Left lung (tissue), 10 donors: ENCODE data around the gene SMIM8. TPM values are rescaled to one million over a fixed set of nuclear protein-coding genes. Genes with fewer than 3 reads are reported as not detected.

Experiments used
- ATAC-seq: fragments of 200-7000 bp; cut with Tn5 transposase; one replicate; pipeline ENCODE4 v1.9.1; 2020; ENCODE audit warnings: moderate library complexity
- DNase-seq, 4 donors: peaks; one replicate each; pipeline ENCODE4 v3.0.0-alpha.2; 2013 to 2020
- H3K27ac ChIP-seq, 2 donors: fragments of 200-600 bp; sonication (generic) in 1 of 2; one replicate each; pipeline versions ENCODE4 v1.5.0 to v1.8.0; 2020 to 2021
- H3K27me3 ChIP-seq, 2 donors: fragments of 200-600 bp; sonication (generic) in 1 of 2; one replicate each; pipeline versions ENCODE4 v1.5.0 to v1.8.0; 2020 to 2021
- H3K36me3 ChIP-seq, 2 donors: fragments of 200-600 bp; sonication (generic) in 1 of 2; one replicate each; pipeline versions ENCODE4 v1.5.0 to v1.8.0; 2020 to 2021
- H3K4me1 ChIP-seq, 2 donors: fragments of 200-600 bp; one replicate each; pipeline ENCODE4 v1.8.0; 2021
- H3K4me3 ChIP-seq, 2 donors: fragments of 200-600 bp; sonication (generic) in 1 of 2; one replicate each; pipeline versions ENCODE4 v1.5.0 to v1.8.0; 2020 to 2021; ENCODE audit warnings: mild to moderate bottlenecking in 1 of 2
- H3K9me3 ChIP-seq, 2 donors: fragments of 200-600 bp; sonication (generic) in 1 of 2; one replicate each; pipeline versions ENCODE4 v1.5.0 to v1.8.0; 2020 to 2021
- CTCF ChIP-seq, 2 donors: fragments of 200-600 bp; sonication (generic) in 1 of 2; IDR thresholded peaks; one replicate each; pipeline versions ENCODE4 v1.5.0 to v1.8.0; 2021; ENCODE audit warnings: antibody characterized with exemption in 2 of 2
- intact Hi-C, 2 donors: fragments of 100-400 bp; cut with DNase I; formaldehyde crosslinking; loops; one replicate each; pipeline versions ENCODE4 v1.11.2 to v1.14.2; 2022
- polyA plus RNA-seq, 6 donors: library from polyadenylated mRNA; unstranded; fragments of 120-200 nt; gene quantifications; one replicate each; pipeline ENCODE4 v1.2.1, GENCODE V29; 2013; ENCODE audit not compliant: insufficient read length in 6 of 6
- total RNA-seq, 2 donors: library from RNA; stranded (reverse); fragmentation: NEBNext Ultra II Directional; extraction: Animal tissue kit (Norgen Biotek cat#: 25700); gene quantifications; one replicate each; pipeline ENCODE4 v1.2.1, GENCODE V29; 2021
- donor health status: DM: no; HTN: yes; CAD: no.
- donor health status: DM: no; HTN: no; CAD: no.

The SMIM8 gene
- total and polyA plus RNA-seq, 8 donors, result 9.7 to 29.0 (median 24.7) TPM

- ATAC-seq (no peak), DNase-seq (no peak)
- no peaks in the 10 kb centered on the region for H3K36me3 ChIP-seq
- no peak overlapping the region for H3K4me3 ChIP-seq
- H3K27me3 ChIP-seq, result no peaks in the 10 kb centered on the region
- H3K9me3 ChIP-seq, result no peaks in the 10 kb centered on the region
- intact Hi-C loops, result no loop called here
- no peak overlapping the region for H3K27ac ChIP-seq
- H3K4me1 ChIP-seq, result peaks cover 5 to 8% of the 10 kb centered on the region in 2 donors
- no peak for TF ChIP-seq CTCF (IDR thresholded peaks at IDR 0.05)
Measured at GRCh38 chr6:87333033-87333432, 10.6 kb downstream of the SMIM8 start.

- Histone ChIP-seq H3K36me3 (no peaks in the 10 kb centered on the region), H3K9me3 (no peaks in the 10 kb centered on the region), H3K4me1 (peaks cover 5 to 8% of the 10 kb centered on the region in 2 donors), H3K27me3 (no peaks in the 10 kb centered on the region), H3K27ac (peak overlapping the region in 1 of 2 donors; percentile 25), H3K4me3 (no peak overlapping the region)
- DNase-seq, result no peak
- intact Hi-C loops, result no loop called here
- no peak for TF ChIP-seq CTCF (IDR thresholded peaks at IDR 0.05)
- no peak for ATAC-seq
Measured at GRCh38 chr6:87333591-87334181, 11.3 kb downstream of the SMIM8 start.

GRCh38 chr6:87334683-87335082 is 12.3 kb downstream of the SMIM8 start:
- no peak for TF ChIP-seq CTCF (IDR thresholded peaks at IDR 0.05)
- intact Hi-C loops, result no loop called here
- H3K36me3 ChIP-seq, result no peaks in the 10 kb centered on the region
- no peak for DNase-seq
- H3K27ac ChIP-seq, result no peak overlapping the region
- no peaks in the 10 kb centered on the region for H3K27me3 ChIP-seq
- peaks cover 5 to 8% of the 10 kb centered on the region in 2 donors for H3K4me1 ChIP-seq
- no peak for ATAC-seq
- no peaks in the 10 kb centered on the region for H3K9me3 ChIP-seq
- H3K4me3 ChIP-seq, result no peak overlapping the region

- intact Hi-C loops, result no loop called here
- Histone ChIP-seq H3K4me1 (peaks cover 5 to 8% of the 10 kb centered on the region in 2 donors), H3K9me3 (no peaks in the 10 kb centered on the region), H3K4me3 (no peak overlapping the region), H3K27me3 (no peaks in the 10 kb centered on the region), H3K27ac (no peak overlapping the region), H3K36me3 (no peaks in the 10 kb centered on the region)
- DNase-seq (no peak), ATAC-seq (no peak)
- TF ChIP-seq CTCF (IDR thresholded peaks at IDR 0.05), result no peak
Measured at GRCh38 chr6:87336367-87336766, 14.0 kb downstream of the SMIM8 start.

GRCh38 chr6:87340230-87340629 is 17.8 kb downstream of the SMIM8 start:
- no peak overlapping the region for H3K4me3 ChIP-seq
- TF ChIP-seq CTCF (IDR thresholded peaks at IDR 0.05), result no peak
- H3K36me3 ChIP-seq, result no peaks in the 10 kb centered on the region
- no peaks in the 10 kb centered on the region for H3K4me1 ChIP-seq
- ATAC-seq (no peak), DNase-seq (no peak)
- H3K9me3 ChIP-seq, result no peaks in the 10 kb centered on the region
- intact Hi-C loops, result no loop called here
- H3K27me3 ChIP-seq, result no peaks in the 10 kb centered on the region
- no peak overlapping the region for H3K27ac ChIP-seq
